GM12874 (cell line): ENCODE measurements around the gene AGAP1.

Experiments used
- TF ChIP-seq, protein P1 (sequence below): IDR thresholded peaks from 2 replicates; pipeline ENCODE4 v1.5.1; 2011; ENCODE audit warnings: low read depth, mild to moderate bottlenecking, control low read depth, low read length, moderate library complexity; ENCODE audit not compliant: insufficient read depth

Gene AGAP1

GRCh38 chr2:235723811-235724465 lies 230.1 kb downstream of the AGAP1 start:
- TF ChIP-seq, protein P1, sequence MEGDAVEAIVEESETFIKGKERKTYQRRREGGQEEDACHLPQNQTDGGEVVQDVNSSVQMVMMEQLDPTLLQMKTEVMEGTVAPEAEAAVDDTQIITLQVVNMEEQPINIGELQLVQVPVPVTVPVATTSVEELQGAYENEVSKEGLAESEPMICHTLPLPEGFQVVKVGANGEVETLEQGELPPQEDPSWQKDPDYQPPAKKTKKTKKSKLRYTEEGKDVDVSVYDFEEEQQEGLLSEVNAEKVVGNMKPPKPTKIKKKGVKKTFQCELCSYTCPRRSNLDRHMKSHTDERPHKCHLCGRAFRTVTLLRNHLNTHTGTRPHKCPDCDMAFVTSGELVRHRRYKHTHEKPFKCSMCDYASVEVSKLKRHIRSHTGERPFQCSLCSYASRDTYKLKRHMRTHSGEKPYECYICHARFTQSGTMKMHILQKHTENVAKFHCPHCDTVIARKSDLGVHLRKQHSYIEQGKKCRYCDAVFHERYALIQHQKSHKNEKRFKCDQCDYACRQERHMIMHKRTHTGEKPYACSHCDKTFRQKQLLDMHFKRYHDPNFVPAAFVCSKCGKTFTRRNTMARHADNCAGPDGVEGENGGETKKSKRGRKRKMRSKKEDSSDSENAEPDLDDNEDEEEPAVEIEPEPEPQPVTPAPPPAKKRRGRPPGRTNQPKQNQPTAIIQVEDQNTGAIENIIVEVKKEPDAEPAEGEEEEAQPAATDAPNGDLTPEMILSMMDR = no peak

DNA sequence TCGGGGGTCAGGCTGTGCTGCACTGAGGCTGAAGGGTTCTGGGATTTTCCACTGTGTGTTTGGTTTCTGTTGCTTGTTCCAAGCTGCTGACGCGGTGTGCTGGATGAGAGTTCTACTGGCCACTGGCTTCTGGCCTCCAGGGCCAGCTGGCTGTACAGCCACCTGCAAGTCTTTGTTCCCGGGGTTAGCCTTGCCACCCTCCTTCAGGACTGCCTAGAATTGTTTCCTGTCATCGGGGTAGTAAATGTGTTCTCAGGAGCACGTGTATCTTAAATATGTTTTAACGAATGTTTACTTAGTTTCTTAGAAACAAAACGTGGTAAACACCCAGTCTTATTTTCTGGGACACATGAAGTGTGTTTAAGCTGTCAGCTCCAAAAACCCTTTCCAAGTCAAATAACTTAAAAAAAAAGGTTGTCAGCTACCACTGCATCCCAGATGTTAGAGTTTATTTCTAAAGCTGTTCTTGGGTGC lies 231.2 kb downstream of the AGAP1 start:
- TF ChIP-seq, protein P1 = no peak

DNA sequence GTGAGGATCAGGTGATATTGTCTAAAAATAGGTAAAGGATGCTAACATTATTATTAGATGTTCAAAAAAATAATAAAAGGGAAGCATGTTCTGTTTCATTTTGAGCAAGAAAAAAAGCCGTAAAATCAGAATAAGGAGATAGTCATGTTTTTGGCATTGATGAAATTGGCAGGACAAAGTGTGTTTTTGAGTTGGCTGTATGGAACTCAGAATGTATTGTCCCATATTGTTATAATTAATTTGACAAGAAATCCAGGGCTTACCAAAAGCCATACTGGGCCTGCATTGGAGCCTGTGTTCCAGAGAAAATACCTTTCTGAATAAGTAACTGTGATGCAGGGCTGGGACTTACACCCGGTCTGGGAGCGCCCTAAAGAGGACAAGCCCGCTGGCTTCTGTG lies 232.0 kb downstream of the AGAP1 start:
- TF ChIP-seq, protein P1 = no peak

DNA sequence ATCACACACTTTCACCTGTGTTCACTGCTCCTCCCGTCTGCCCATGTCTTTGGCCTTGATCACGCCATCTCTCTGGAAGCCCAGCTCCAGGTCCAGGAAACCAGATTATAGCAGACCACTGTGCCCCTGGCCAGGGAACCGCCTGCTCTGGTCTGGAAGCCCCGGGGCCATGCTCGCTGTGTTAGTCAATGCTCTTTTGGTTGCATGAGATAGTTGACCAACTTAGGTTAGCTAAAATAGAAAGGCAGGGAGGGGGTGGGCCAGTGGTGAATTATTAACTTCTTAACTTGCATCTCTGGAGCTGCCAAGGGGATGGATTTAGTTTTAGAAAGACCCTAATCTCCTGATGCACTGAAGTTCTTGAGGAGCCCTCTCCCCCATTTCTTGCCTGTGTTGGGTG lies 232.7 kb downstream of the AGAP1 start:
- TF ChIP-seq, protein P1 = no peak

- TF ChIP-seq, protein P1 = no peak
Measured at GRCh38 chr2:235727174-235727573, 233.3 kb downstream of the AGAP1 start.

- TF ChIP-seq, protein P1 = no peak
Measured at GRCh38 chr2:235727891-235728799, 234.3 kb downstream of the AGAP1 start.

- TF ChIP-seq, protein P1 = no peak
Measured at GRCh38 chr2:235728800-235729556, 235.1 kb downstream of the AGAP1 start.
